KBM-7 (cell line): Measurements from ENCODE around the gene ICAM2.
"Not testable (repeated sequence)": the region's sequence is repeated elsewhere in the genome, so short reads cannot be mapped to it uniquely, and the experiment has no call there.

Experiments used
- DNase-seq: peaks from one replicate; pipeline ENCODE4 v3.0.0-alpha.2; 2015
- in situ Hi-C: fragments of 300-500 bp; cut with MboI; formaldehyde crosslinking; loops from 2 replicates; pipeline ENCODE4 v1.14.3; 2020; ENCODE audit warnings: low sequenced_read_pairs, low pct_unique_long_range_greater_than_20kb, mixed read lengths

ICAM2 gene

DNA sequence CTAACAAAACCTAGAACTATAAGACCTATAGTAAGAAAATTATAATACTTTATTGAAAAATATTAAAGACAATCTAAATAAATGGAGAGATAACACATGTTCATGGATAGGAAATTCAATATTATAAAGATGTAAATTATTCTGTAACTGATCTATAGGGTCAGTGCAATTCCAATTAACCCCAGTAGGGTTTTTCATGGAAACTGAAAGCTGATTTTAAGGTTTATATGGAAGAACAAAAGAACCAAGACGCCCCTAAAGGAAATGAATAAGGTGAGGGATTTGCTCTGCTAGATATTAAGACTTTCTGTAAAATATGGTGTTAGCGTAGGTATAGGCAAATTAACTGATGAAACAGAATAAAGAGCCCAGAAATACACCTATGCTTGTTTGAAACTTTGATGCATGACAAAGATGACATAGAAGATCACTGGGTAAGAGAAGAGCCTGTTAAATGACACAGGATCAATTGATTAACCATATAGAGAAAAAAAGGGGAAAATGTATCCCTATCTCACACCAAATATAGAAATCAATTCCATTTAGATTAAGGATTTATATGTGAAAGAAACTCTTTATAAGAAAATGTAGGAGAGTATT lies 3.0 kb downstream of the ICAM2 start:
- no peak for DNase-seq
- in situ Hi-C loops, result no loop called here

- no peak for DNase-seq
- in situ Hi-C loops, result no loop called here
These were observed 3.5 kb downstream of the ICAM2 start for GRCh38 chr17:64016974-64017373.

- peak; percentile 42 for DNase-seq
- in situ Hi-C loops, result no loop called here
These were observed 4.1 kb downstream of the ICAM2 start for GRCh38 chr17:64016231-64016784.

DNA sequence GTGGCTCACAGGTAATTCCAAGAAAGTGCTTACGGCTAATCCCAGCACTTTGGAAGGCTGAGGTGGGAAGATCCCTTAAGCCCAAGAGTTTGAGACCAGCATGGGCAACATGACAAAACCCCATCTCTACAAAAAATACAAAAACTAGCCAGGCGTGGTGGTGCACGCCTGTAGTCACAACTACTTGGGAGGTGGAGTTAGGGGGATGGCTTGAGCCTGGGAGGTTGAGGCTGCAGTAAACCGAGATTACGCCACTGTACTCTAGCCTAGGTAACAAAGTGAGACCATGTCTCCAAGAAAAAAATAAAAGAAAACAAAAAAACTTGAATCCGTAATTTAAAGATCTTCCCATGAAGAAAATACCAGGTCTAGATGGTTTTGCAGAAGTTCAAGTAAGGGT lies 5.0 kb downstream of the ICAM2 start:
- no peak for DNase-seq
- in situ Hi-C loops, result no loop called here

DNA sequence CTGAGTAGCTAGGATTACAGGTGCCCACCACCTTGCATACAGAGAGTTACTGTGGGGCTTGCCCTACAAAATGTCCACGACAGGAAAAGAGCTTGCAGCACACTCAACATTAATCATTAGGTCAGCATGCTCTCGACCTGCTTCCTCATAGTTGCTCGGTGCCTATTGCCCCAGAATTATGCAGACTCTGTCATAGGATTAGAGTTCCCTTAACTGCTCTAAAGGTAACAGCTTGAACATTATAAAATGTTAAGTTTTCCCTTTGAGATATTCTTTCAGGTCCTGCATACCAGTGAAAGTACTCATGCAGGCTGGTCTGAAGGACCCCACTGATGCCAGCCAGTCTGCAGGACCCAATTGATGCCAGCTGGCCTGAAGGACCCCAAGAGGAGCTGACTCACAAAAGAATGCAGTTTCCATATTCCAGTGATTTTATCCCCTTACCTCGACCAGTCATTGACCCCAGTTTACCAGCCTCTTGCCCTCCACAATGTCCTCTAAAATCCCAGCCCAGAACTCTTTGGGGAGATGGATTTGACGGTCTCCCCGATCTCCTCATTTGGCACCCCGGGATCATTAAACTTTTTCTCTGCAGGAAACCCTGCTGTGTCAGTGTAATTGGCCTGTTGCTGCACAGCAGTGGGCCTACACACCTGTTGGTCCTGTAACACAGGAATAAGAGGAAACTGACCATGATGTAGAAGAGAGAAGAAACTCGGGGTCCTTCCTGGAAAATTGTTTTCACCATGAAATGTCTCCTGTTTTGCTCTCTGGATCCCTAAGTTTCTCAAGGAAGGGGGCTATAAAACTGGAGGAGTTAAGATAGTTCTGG lies 10.6 kb downstream of the ICAM2 start:
- in situ Hi-C loops, result no loop called here
- DNase-seq, result no peak

GRCh38 chr17:64008830-64009229 lies 11.6 kb downstream of the ICAM2 start:
- DNase-seq, result no peak
- in situ Hi-C loops, result no loop called here

GRCh38 chr17:64008346-64008745 lies 12.1 kb downstream of the ICAM2 start:
- in situ Hi-C loops, result no loop called here
- no peak for DNase-seq

GRCh38 chr17:64007838-64008282 lies 12.6 kb downstream of the ICAM2 start:
- DNase-seq, result no peak
- in situ Hi-C loops, result no loop called here

GRCh38 chr17:64007089-64007837 lies 13.2 kb downstream of the ICAM2 start:
- in situ Hi-C loops, DNase-seq: not testable (repeated sequence)

- in situ Hi-C loops, result no loop called here
These were observed 13.9 kb downstream of the ICAM2 start for GRCh38 chr17:64006361-64007088.

DNA sequence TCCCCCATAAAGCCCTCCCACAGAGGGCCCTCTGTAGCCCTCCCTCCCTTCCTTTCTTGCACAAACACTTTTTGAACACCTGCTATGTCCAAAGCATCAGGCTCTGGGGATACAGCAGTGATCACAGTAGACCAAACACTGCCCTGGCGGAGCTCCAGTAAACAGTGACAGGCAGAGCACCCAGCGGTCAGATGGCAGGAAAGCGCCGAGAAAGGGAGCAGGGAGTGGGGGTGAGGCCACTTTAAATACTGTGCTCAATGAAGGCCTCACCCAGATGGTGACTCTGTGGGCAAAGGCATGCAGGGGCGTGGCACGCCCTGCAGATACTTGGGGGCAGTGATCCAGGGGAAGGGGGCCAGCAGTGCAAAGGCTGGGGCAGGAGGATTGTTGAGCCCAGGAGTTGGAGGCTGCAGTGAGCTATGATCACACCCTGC lies 14.7 kb downstream of the ICAM2 start:
- DNase-seq, result no peak
- in situ Hi-C loops, result no loop called here

More at GRCh38 chr17:64006361-64007088, 13.9 kb downstream of the ICAM2 start:
- peak; percentile 56 for DNase-seq

DNA sequence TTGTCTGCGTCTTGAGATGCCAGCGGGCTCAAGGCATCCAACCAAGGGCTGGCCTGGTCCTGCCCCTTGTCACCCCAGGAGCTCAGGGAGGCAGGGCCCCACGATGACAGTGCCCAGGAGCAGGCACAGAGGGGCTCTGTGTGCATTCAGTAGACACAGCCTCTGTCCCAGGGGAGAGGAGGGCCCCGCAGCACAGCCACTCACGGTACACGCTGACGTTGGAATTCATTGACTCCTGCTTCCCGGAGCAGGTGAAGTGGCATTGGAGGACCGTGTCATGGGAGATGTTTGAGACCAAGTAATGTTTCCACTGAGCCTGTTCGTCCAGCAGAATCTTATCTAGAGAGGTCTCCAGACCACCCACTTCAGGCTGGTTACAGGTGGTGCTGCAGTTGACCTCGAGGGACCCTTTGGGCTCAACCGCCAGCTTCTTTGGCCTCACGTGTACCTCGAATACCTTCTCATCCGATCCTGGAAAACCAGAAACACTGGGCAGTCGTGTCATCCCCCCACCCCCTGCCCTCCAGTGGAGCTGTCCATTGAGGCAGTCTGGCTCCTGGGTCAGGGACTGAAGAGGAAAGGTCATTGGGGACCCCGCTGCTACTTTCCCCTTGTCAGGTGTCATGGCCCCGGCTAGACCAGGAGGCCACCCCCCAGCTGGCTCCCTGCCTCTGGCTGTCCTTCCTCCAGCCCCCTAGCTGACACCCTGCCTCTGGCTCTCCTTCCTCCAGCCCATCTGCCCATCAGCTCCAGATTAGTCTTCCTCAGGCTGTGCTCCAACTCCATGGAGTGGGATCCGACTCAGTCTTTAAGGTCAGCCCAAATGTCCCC lies 15.3 kb downstream of the ICAM2 start:
- in situ Hi-C loops, result no loop called here
- no peak for DNase-seq

DNA sequence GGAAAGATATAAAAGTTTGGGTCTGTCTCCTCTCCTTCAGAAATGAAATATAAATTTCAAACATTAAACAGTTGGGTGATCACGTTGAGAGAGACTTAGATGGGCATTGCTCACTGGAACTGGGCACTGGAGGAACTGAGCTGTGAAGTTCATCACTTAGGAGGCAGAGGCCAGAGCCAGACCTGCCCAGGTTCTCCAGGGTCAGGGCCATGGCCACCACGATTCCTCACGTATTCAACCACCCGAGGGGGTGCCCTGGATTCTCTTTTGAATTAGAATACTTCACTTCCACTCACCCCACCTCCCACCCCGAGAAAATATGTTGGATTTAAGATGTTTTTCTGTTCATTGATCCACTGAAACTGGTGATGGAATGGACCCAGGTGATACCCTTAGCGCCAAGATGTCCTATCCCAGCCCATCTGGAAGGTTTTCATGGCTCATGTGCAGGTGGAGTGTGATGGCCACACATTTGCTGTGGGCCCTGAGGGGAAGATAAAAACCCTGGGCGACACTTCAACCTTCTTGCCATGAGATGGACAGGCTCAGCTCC lies 16.1 kb downstream of the ICAM2 start:
- no peak for DNase-seq
- in situ Hi-C loops, result no loop called here

DNA sequence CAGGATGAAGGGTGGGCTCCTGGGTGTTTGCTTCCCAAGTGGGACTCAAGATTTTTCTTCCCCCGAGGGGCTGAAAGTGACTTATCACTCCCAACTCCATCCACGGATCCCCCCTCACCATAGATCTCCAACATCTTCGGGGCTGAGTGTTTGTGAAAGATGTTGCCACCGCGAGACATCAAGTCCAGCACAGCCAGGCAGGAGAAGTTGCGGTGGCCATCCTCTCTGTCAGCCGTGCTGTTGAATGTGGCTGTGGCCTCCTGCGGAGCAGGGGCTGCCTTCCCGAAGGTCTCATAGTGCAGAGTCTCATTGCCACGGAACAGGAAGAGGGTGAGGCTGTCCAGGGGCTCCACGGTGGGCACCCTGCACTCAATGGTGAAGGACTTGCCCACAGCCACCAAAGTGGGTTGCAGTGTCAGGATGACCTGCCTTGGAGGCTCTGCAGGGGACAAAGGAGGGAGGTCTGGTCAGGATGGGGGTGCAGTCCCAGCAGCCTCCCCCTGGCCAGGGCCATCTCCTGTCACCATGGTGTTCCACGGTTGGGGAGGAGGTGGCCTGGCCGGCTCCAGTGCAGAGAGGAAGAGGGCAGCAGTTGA lies 16.8 kb downstream of the ICAM2 start:
- DNase-seq, result no peak
- in situ Hi-C loops, result no loop called here

DNA sequence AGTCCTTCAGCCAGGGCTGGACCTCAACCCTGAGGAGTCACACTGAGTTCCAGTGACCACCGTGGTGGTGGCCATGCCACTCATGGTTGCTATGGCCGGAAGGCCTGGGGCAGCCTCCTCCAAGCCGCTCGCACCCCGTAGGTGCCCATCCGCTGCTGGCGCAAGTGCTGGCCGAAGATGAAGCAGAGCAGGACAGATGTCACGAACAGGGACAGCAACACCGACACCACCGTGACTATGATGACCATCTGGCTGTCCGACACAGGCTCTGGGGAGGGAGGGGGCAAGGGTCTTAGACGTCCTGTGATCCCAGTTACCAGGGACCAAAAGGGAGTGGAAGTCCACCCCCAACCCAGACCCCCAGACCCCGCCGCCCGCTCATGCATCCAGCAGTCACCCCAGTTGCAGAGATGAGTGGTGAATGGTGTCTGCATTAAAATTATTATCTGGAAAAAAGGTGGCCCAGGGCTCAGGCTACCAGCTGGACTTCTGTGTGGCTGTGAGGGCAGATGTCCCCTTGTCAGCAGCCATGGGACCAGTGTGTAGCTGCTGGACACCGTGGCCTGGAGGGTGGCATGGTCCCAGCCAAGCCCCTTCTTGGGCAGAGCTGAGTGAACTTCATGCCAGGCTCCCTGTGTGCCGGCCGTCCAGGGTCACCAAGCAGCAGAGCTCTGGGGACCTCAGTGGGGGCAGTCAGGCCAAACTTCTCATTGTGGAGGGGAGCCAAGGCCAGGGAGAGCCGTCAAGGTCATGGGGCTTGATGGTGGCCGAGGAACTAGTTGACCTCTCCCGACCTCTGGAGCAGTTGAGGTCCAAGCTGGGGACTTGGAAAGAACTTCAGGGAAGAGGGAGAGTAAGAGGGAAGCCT lies 17.5 kb downstream of the ICAM2 start:
- in situ Hi-C loops, result no loop called here

DNA sequence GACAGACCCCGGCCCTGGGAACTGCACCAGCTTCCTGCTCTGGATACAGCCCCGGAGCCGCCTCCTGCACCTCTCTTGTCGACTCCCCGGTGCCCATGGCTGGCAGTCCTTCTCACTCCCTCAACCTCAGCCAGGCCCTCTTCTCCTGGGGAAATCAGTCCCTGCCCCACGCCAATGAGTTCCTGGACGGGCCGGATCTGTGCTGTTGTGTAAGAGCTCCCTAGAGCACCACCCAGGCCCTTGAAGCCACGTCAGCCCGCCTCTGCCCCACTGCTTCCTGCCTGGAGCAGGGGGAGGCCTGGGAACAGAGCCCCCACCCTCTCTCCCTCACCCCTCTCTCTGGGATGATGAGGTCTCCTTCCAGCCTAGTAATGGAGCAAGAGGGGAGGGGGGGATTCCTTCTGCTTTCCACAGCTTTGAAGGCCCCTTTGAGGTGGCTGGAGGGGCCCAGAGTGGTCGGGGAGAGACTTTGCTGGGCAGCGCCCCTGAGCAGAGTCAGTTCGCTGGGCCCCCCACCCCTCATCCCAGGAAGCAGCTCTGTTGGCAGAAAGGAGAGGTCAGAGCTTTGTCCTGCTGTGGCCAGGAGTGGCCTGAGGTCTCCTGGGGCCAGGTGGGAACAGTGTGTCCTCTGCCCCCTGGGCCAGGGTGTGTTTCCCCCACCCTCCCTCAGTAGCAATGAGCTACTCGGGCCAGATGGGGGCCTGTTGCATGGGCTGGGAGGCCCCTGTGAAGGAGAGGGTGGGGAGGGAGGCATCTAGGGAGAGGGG lies 18.5 kb downstream of the ICAM2 start:
- in situ Hi-C loops, result no loop called here

More for the DNA sequence above, 17.5 kb downstream of the ICAM2 start:
- no peak for DNase-seq

More for the DNA sequence above, 18.5 kb downstream of the ICAM2 start:
- no peak for DNase-seq
